ENCODE results near the gene MYO9B.

DNA sequence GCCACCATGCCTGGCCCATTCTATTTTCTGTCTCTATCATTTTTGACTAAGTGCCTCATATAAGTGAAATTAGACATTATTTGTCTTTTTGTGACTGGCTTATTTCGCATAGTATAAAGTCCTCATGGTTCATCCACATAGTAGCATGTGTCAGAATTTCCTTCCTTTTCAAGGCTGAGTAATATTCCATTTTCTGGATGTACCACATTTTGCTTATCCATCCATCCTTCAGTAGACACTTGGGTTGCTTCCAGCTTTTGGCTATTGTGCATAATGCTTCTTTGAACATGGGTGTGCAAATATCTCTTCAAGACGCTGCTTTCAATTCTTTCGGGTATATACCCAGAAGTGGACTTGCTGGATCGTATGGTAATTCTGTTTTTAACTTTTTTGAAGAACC, 88.1 kb downstream of the MYO9B start:
- TF ChIP-seq, protein P1, sequence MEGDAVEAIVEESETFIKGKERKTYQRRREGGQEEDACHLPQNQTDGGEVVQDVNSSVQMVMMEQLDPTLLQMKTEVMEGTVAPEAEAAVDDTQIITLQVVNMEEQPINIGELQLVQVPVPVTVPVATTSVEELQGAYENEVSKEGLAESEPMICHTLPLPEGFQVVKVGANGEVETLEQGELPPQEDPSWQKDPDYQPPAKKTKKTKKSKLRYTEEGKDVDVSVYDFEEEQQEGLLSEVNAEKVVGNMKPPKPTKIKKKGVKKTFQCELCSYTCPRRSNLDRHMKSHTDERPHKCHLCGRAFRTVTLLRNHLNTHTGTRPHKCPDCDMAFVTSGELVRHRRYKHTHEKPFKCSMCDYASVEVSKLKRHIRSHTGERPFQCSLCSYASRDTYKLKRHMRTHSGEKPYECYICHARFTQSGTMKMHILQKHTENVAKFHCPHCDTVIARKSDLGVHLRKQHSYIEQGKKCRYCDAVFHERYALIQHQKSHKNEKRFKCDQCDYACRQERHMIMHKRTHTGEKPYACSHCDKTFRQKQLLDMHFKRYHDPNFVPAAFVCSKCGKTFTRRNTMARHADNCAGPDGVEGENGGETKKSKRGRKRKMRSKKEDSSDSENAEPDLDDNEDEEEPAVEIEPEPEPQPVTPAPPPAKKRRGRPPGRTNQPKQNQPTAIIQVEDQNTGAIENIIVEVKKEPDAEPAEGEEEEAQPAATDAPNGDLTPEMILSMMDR (IDR thresholded peaks at IDR 0.05 in 8 of 11, conservative IDR thresholded peaks at IDR 0.05 in 3 of 11): no peak
- TF ChIP-seq POLR2A (IDR thresholded peaks at IDR 0.05): no peak

Data from spleen (tissue), 7 donors.